HAP-1 (cell line): ENCODE measurements around the gene CLDN11.

Source experiments
- DNase-seq, 2 experiments: peaks; one replicate each; pipeline ENCODE4 v3.0.0-alpha.2; 2016 to 2020; ENCODE audit warnings: low spot score in 2 of 2
- H3K27me3 ChIP-seq: fragments of 250-450 bp; sonication (Bioruptor Pico); 2 replicates; pipeline ENCODE4 v1.5.1; 2020; ENCODE audit warnings: low read depth, mild to moderate bottlenecking, moderate library complexity
- H3K36me3 ChIP-seq: fragments of 250-450 bp; sonication (Bioruptor Pico); replicated peaks from 2 replicates; pipeline ENCODE4 v1.5.1; 2020; ENCODE audit warnings: mild to moderate bottlenecking
- H3K4me1 ChIP-seq: fragments of 250-450 bp; sonication (Bioruptor Pico); 2 replicates; pipeline ENCODE4 v1.5.1; 2020; ENCODE audit warnings: mild to moderate bottlenecking
- H3K4me3 ChIP-seq: fragments of 250-450 bp; sonication (Bioruptor Pico); 2 replicates; pipeline ENCODE4 v1.5.1; 2020; ENCODE audit warnings: mild to moderate bottlenecking, moderate library complexity
- H3K9me3 ChIP-seq: fragments of 250-450 bp; sonication (Bioruptor Pico); 2 replicates; pipeline ENCODE4 v1.5.1; 2020; ENCODE audit warnings: mild to moderate bottlenecking, moderate library complexity
- in situ Hi-C: fragments of 300-500 bp; cut with MboI; formaldehyde crosslinking; loops from 3 replicates; pipeline ENCODE4 v1.14.3; 2020; ENCODE audit warnings: low sequenced_read_pairs, inconsistent platforms, mixed read lengths

The CLDN11 gene

DNA sequence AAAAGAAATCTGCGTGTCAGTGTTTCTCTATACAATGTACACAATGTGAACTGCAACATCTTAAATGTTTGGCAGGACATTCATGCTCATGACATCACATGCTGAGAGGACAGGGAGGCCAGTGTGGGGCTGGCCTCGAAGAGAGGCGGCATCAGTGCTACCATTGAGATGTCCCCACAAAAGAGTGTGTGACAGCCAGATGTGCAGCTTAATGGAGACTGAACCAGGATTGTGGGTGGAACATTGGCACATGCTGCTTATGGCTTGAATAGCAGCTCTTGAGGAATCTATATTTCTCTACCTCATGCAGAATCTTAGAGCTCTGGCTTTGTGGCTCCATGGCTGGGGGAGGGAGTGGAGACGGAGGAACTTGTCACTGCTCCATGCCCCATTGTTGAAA lies 18.5 kb downstream of the CLDN11 start:
- no peaks in the 10 kb centered on the region for H3K9me3 ChIP-seq
- no peaks in the 10 kb centered on the region for H3K36me3 ChIP-seq
- in situ Hi-C loops, result no loop called here
- no peak overlapping the region for H3K4me3 ChIP-seq
- DNase-seq, result no peak
- no peaks in the 10 kb centered on the region for H3K4me1 ChIP-seq
- no peaks in the 10 kb centered on the region for H3K27me3 ChIP-seq

GRCh38 chr3:170437696-170438407 lies 19.2 kb downstream of the CLDN11 start:
- Histone ChIP-seq H3K4me3 (no peak overlapping the region), H3K36me3 (no peaks in the 10 kb centered on the region), H3K4me1 (no peaks in the 10 kb centered on the region), H3K27me3 (no peaks in the 10 kb centered on the region), H3K9me3 (no peaks in the 10 kb centered on the region)
- in situ Hi-C loops, result no loop called here
- DNase-seq, result no peak

DNA sequence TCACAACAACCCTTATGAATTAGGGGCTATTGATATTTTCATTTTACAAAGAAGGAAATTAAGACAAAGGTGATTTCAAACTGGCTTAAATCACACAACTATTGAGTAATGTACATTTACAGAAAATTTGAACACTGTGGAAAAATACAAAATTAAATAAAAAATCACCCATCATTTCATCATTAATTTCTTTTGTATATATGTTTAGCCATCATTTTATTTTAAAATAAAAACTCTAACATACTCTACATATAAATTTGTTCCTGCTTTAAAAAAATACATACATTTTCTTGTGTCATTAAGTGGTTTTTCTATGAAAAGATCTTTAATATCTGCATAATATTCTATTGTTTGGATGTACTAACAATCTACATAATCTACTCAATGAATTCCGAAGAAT lies 20.2 kb downstream of the CLDN11 start:
- no peak for DNase-seq
- Histone ChIP-seq H3K4me3 (no peak overlapping the region), H3K27me3 (no peaks in the 10 kb centered on the region), H3K36me3 (no peaks in the 10 kb centered on the region), H3K4me1 (no peaks in the 10 kb centered on the region), H3K9me3 (no peaks in the 10 kb centered on the region)
- in situ Hi-C loops, result no loop called here

DNA sequence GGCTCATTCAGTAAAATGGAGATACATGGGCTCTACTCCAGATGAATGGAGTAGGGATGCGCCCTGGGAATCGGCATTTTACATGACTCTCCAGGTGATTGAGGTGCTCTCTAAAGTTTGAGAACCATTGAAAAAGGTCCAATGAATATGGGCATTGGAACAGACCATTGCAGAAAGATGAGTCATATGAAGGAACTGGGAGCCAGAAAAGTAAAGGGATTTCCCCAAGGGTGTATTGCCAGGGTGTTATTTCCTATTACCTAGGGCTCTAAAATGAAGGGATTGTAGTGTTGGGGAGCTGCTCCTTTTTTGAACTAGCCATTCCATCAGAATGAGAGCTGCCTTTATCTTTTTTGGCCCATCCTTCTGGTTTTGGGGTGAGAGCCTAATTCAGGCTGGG lies 21.7 kb downstream of the CLDN11 start:
- in situ Hi-C loops, result no loop called here

DNA sequence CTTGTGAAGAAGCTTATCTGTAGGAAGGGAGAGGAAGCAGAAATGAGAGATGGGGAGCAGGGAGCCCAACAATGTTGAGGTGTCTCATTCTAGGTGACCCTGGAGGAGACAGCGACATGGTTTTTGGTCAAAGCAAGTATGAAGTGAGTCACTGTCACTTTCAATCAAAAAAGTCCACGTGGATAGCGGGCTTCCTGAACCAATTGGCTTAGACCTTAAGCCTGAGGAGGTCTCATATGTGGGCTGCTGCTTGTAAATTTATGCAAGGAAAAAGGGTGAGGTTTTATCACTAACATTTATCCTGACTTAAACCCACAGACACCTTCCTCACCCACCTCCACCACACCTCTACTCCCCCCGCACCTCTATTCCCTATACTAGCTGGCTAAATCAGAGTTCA lies 22.7 kb downstream of the CLDN11 start:
- in situ Hi-C loops, result no loop called here
- H3K4me1 ChIP-seq, result no peaks in the 10 kb centered on the region
- no peak overlapping the region for H3K4me3 ChIP-seq
- DNase-seq, result no peak
- H3K27me3 ChIP-seq, result no peaks in the 10 kb centered on the region
- no peaks in the 10 kb centered on the region for H3K36me3 ChIP-seq
- no peaks in the 10 kb centered on the region for H3K9me3 ChIP-seq

More for the DNA sequence above, 21.7 kb downstream of the CLDN11 start:
- H3K9me3 ChIP-seq, result no peaks in the 10 kb centered on the region
- no peak overlapping the region for H3K4me3 ChIP-seq
- no peaks in the 10 kb centered on the region for H3K4me1 ChIP-seq
- DNase-seq, result no peak
- no peaks in the 10 kb centered on the region for H3K27me3 ChIP-seq
- H3K36me3 ChIP-seq, result no peaks in the 10 kb centered on the region

DNA sequence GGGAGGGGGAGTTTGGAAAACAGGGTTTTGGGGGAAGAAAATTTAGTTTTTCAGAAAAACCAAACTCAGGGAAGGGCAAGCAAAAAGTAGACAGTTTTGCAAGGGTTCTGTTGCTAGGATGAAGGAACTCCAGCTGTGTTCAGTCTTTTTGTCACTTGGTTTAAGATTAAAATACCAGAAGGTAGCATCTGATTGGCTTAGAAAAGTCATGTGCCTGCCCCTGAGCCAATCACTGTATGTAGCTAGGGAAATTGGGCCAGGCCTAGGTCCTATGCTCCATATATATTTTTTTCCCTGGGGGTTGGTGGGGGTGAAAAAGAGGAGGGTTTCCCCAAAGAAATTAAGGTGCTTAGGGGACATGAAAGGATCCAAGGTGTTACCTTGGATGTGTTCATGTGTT lies 24.3 kb downstream of the CLDN11 start:
- in situ Hi-C loops, result no loop called here
- H3K4me1 ChIP-seq, result no peaks in the 10 kb centered on the region
- no peaks in the 10 kb centered on the region for H3K36me3 ChIP-seq
- no peak overlapping the region for H3K4me3 ChIP-seq
- no peaks in the 10 kb centered on the region for H3K27me3 ChIP-seq
- no peaks in the 10 kb centered on the region for H3K9me3 ChIP-seq
- DNase-seq, result no peak

DNA sequence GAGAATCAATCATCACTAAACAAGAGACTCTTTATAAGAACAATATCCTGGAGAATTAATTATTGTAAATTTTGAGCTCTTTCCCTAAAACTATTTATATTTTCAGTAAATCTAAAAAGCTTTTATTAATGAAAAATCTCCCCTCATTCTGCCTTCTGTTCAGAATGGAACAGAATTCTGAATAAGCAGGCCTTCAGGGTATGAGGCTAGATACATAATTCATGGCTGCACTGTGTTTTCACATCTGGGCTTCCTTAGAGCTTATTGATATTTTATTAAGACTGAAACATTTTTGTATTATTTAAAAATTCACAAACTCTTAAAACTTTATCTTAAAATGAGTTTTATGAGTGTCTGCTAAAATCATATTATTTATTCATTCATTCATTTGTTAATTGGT lies 24.8 kb downstream of the CLDN11 start:
- DNase-seq, result no peak
- Histone ChIP-seq H3K36me3 (no peaks in the 10 kb centered on the region), H3K4me3 (no peak overlapping the region), H3K9me3 (no peaks in the 10 kb centered on the region), H3K4me1 (no peaks in the 10 kb centered on the region), H3K27me3 (no peaks in the 10 kb centered on the region)
- in situ Hi-C loops, result no loop called here

DNA sequence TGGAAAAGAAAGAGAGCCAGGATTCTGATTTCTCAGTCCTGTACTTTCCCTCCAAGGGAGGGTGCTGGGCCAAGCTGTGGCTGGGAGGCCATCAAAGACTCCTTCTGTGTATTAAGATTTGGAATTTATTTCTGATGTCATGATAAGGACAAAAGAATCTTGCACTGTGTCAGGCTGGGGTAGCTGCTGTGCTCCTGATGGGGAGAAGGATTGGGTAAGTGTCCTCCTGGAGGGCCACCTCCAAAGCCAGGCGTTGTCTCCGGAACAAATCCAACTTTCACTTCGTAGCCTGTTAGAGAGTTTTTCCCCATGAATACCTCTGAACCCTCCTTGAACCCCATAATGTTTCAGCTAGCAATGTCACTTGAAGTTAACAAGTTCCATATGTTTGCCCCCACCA lies 29.9 kb downstream of the CLDN11 start:
- H3K36me3 ChIP-seq, result no peaks in the 10 kb centered on the region
- H3K27me3 ChIP-seq, result no peaks in the 10 kb centered on the region
- no peak for DNase-seq
- H3K9me3 ChIP-seq, result no peaks in the 10 kb centered on the region
- in situ Hi-C loops, result no loop called here
- no peak overlapping the region for H3K4me3 ChIP-seq
- no peaks in the 10 kb centered on the region for H3K4me1 ChIP-seq

GRCh38 chr3:170450039-170450438 lies 31.4 kb downstream of the CLDN11 start:
- in situ Hi-C loops, result no loop called here
- DNase-seq, result no peak
- H3K9me3 ChIP-seq, result no peaks in the 10 kb centered on the region
- H3K27me3 ChIP-seq, result no peaks in the 10 kb centered on the region
- H3K4me3 ChIP-seq, result no peak overlapping the region
- no peaks in the 10 kb centered on the region for H3K4me1 ChIP-seq
- no peaks in the 10 kb centered on the region for H3K36me3 ChIP-seq

- DNase-seq, result no peak
- in situ Hi-C loops, result no loop called here
- no peaks in the 10 kb centered on the region for H3K27me3 ChIP-seq
These were observed 35.8 kb downstream of the CLDN11 start for GRCh38 chr3:170454509-170454908.

GRCh38 chr3:170458285-170458684 lies 39.6 kb downstream of the CLDN11 start:
- H3K36me3 ChIP-seq, result no peaks in the 10 kb centered on the region
- DNase-seq, result no peak
- H3K27me3 ChIP-seq, result no peaks in the 10 kb centered on the region
- no peaks in the 10 kb centered on the region for H3K9me3 ChIP-seq
- in situ Hi-C loops, result no loop called here
- no peak overlapping the region for H3K4me3 ChIP-seq
- H3K4me1 ChIP-seq, result peaks cover 7% of the 10 kb centered on the region

More at GRCh38 chr3:170454509-170454908, 35.8 kb downstream of the CLDN11 start:
- Histone ChIP-seq H3K4me3 (no peak overlapping the region), H3K9me3 (no peaks in the 10 kb centered on the region), H3K36me3 (no peaks in the 10 kb centered on the region), H3K4me1 (peaks cover 2% of the 10 kb centered on the region; the same call in 1 of the 2 replicates)

- in situ Hi-C loops, result no loop called here
- Histone ChIP-seq H3K9me3 (no peaks in the 10 kb centered on the region), H3K27me3 (no peaks in the 10 kb centered on the region), H3K4me1 (peaks cover 19% of the 10 kb centered on the region), H3K4me3 (no peak overlapping the region), H3K36me3 (no peaks in the 10 kb centered on the region)
- DNase-seq, result no peak
These were observed 44.3 kb downstream of the CLDN11 start for GRCh38 chr3:170463011-170463410.

DNA sequence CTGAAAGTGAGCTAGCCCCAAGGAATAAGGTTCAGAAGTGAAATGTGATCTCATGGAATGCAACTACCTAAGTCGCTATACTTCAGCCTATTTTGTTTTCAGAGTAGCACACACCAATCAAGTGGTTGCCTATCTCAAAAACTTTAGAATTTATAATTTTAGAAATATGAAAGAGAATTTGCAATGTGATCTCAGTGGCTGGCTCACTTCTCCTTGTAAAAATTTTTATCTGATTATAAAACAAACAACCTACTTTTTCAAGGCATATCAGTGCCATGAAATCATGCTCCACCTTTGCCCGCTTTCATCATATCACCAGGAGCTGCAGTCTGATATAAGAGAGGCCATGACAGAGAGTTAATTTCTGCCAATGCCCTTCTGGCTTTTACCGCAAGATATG lies 47.3 kb downstream of the CLDN11 start:
- Histone ChIP-seq H3K4me3 (no peak overlapping the region), H3K27me3 (no peaks in the 10 kb centered on the region), H3K36me3 (no peaks in the 10 kb centered on the region), H3K9me3 (no peaks in the 10 kb centered on the region), H3K4me1 (peaks cover 23% of the 10 kb centered on the region)
- no peak for DNase-seq
- in situ Hi-C loops, result no loop called here

- Histone ChIP-seq H3K27me3 (no peaks in the 10 kb centered on the region), H3K36me3 (no peaks in the 10 kb centered on the region), H3K4me3 (no peak overlapping the region), H3K4me1 (peaks cover 26% of the 10 kb centered on the region), H3K9me3 (no peaks in the 10 kb centered on the region)
- in situ Hi-C loops, result no loop called here
- no peak for DNase-seq
These were observed 48.3 kb downstream of the CLDN11 start for GRCh38 chr3:170467007-170467406.

DNA sequence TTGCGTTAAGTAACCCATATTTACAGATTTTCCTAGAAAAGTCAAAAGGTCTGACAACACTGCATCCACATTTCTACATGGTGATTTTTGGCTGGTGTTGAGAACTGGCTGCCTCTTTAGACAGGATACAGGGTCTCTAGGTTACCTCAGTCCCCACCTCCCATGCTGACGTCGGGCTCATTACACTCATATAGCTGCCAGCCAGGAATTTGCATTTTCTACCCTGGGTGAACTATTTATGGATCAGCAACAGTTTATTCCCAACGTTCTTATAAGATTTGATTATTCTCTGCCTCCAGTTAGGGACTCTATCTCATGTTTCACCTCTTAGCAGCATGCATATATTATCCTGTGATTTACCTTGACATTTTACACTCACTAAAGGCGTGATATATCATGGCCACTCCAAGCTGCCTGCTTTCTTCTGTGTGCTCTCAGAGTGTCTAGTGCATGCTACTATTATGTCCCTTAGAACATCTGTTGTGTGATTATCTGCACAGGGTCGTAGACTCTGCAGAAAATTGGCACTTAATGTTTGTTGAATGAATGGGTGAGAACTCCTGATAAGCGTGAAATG lies 49.0 kb downstream of the CLDN11 start:
- Histone ChIP-seq H3K4me3 (no peak overlapping the region), H3K4me1 (peaks cover 26% of the 10 kb centered on the region), H3K9me3 (no peaks in the 10 kb centered on the region), H3K27me3 (no peaks in the 10 kb centered on the region), H3K36me3 (no peaks in the 10 kb centered on the region)
- in situ Hi-C loops, result no loop called here
- no peak for DNase-seq
